Stimulated activated CD4-positive, alpha-beta T cell treated with anti-CD3 and anti-CD28 coated beads, Interleukin-4, amount 100 ng/mL, for 24 hours (primary cell): ENCODE data around the gene MFAP5.
"Not testable (repeated sequence)": the region's sequence is repeated elsewhere in the genome, so short reads cannot be mapped to it uniquely, and the experiment has no call there.

Experiments
- DNase-seq: peaks from one replicate; pipeline ENCODE4 v3.0.0-alpha.2; 2020

The MFAP5 gene

DNA sequence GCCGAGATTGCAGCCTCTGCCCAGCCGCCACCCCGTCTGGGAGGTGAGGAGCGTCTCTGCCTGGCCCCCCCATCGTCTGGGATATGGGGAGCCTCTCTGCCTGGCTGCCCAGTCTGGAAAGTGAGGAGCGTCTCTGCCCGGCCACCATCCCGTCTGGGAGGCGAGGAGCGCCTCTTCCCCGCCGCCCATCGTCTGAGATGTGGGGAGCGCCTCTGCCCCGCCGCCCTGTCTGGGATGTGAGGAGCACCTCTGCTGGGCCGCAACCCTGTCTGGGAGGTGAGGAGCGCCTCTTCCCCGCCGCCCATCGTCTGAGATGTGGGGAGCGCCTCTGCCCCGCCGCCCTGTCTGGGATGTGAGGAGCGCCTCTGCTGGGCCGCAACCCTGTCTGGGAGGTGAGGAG is 37.9 kb downstream of the MFAP5 start:
- DNase-seq = not testable (repeated sequence)

DNA sequence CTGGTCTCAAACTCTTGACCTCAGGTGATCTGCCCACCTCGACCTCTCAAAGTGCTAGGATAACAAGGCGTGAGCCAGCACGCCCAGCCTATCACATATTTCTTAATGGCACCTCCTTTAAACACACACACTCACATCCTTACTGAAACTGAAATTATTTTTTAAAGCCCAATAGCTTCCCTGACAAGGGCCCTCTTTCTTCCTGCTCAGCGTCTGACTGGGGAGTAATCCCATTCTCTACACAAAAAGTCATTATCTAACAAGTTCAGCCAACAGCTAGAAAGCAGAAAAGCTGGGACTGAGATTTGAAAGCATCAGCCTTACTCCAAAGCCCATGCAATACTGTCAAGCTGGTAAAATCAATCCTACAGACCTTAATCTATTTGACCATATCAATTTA is 40.0 kb downstream of the MFAP5 start:
- DNase-seq = no peak

DNA sequence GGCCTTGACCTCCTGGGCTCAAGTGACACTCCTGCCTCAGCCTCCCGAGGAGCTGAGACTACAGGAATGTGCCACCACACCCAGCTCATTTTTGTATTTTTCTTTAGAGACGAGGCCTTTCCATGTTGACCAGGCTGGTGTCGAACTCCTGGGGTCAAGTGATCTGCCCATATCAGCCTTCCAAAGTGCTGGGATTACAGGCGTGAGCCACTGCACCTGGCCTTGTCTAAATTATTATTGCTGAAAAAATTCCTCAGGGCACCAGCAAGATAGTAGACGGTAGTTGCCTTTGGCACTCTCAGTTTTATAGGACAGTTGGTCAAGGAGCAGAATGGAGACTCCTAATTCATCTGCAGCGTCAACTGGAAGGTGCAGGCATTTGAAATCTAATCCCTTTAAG is 47.4 kb downstream of the MFAP5 start:
- DNase-seq = no peak

DNA sequence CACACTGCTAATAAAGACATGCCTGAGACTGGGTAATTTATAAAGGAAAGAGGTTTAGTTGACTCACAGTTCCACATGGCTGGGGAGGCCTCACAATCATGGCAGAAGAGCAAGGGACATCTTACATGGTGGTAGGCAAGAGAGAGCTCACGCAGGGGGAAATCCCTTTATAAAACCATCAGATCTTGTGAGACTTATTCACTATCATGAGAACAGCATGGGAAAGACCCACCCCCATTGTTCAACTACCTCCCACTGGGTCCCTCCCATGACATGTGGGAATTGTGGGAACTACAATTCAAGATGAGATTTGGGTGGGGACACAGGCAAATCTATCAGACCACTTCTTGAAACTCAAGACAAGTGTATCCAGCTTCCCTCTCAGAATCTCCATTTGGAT is 48.7 kb downstream of the MFAP5 start:
- DNase-seq = not testable (repeated sequence)

DNA sequence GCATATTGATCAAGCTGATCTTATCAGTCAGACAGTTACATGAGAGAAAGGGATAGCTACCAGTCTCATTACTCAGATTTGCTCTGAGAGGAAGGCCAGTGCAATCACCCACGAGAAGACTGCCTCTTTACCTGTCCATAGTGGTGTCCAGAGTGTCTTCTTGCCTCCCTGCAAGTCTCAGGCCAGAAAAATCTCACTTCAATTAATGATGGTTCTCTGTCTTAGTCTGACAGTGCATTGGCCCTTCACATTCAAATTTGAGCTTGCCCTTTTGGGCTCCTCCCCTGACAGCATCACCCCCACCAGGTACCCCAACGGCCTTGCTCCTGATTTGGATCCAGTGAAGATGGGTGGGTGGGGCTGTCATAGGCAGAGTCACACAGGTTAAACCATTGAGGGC is 50.0 kb downstream of the MFAP5 start, which contains the start of gene AICDA:
Gene AICDA, minus strand, starts transcription at position 231 of the 400 bp plus-strand sequence. Its CDS starts 92 bp downstream, at position 139.
- DNase-seq = no peak

DNA sequence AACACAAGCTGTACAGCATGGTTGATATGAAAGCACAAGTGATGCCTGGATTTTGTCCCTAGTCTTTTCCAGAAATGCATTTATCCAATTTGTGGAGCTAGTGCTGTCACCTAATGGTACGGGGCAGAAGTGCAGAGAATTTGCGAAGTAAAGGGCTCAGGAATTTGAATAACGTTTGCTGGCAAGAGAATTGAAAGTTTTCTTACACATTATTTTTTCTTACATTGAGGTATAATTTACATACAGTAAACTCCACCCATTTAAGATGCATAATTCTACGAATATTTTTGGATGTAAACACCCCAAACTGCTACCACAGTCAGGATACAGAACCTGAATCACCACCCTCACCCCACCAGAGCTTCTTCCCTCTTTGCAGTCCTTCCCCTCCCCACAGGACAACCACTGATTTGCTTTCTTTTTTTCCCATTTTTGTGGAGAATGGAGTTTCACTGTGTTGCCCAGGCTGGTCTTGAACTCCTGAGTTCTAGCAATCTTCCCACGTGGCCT is 53.5 kb downstream of the MFAP5 start:
- DNase-seq = no peak

DNA sequence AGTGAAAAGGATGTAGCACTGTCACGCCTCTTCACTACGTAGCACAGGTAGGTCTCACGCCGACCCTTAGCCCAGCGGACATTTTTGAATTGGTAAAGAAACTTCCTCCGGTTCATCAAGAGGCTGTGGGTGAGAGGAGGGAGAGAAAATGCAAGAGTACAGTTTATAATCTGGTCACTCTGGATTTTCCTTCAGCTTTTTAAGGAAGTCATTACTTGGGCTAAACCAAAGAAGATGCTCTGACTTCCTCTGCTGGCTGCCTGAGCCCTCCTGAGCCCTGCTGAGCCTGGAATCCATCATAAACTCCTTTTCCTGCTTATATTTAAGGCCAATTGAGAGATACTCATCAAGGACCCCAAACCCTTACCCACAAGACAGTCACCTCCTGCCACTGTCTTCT is 55.7 kb downstream of the MFAP5 start:
- no peak for DNase-seq

DNA sequence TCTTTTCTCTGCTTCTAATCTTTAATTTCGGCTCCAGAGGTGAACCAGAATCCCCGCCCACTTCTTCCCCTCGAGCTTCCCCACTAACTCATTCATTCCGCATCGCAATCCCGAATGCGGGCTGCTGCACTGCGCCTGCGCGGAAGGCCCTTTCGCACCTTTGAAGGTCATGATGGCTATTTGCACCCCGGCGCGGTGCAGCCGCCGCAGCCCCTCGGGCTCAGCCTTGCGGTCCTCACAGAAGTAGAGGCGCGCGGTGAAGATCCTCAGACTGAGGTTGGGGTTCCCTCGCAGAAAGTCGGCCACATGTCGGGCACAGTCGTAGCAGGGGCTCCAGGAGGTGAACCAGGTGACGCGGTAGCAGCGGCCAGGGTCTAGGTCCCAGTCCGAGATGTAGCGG is 57.6 kb downstream of the MFAP5 start:
- no peak for DNase-seq

DNA sequence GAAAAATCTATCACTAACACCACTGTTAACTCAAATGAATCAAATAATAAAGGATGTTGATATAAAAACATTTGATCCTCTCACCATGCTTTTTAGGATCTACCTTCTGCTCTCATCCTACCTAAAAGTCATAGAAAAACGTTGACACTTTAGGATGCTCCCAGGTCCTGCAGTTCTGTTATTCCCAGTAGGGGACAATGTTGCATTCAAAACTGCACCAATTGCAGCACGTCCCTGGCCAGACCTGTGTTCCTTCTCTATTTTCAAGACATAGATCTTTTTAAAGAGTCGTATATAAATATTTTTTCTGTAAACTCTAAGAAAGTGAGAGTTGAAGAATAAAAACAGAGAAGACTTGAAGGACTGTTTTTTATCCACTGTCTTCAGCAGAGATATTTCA is 58.8 kb downstream of the MFAP5 start:
- no peak for DNase-seq

DNA sequence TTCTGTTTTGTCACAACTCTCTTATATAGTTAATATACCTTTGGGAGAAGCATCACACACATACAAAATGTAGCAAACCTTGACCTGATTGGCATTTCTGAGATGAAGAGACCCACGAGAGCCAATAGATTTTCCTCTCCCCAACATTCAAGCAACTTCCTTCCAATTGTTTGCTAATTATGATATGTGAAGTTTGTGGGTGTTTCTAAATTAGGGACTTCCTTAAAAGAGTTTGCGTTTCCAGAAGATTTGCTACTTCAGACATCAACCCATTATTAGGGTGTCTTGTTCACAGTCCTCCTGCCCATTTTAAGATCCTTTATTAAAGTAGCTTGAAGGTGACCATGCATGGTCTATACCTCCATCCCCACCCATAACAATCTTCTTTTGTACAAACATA is 59.3 kb downstream of the MFAP5 start:
- no peak for DNase-seq

DNA sequence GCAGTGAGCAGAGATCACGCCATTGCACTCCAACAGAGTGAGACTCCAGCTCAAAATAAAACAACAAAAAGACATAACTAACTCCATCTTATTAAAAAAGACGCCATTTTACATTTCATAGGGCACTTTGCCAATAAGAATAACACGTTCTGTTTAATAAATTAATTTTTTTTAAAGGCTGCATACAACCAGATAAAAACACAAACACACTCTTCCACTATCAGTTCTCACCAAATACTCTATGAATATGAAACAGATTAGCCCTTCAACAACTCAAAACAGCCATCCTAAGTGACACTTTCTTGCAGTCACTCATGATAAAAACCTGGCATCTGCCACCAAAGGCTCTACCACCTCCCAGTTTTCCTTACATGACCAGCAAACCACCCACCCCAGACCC is 66.1 kb downstream of the MFAP5 start:
- DNase-seq = no peak
